ENCODE measurements around the gene VIL1.

VIL1 gene

DNA sequence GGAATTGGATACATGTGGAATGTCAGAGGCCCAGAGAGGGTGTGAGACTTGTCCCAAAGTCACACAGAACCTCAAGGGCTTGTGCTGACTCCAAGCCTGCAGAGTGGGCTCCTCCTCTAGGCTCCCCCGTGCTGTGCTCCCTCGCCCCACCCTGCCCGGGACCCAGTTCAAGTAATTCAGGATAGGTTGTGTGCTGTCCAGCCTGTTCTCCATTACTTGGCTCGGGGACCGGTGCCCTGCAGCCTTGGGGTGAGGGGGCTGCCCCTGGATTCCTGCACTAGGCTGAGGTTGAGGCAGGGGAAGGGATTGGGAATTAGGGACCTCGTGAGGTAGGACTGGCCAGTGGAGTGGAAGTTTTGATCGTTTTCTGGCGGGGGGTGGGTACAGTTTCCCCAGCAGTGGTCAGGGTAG is 16.4 kb upstream of the VIL1 start:
- Histone ChIP-seq H3K9ac (ENCODE audit: low read length) (peak overlapping the region; percentile 93), H3K4me1 (ENCODE audit: control insufficient read depth, insufficient read depth, low read length) (peaks cover 47% of the 10 kb centered on the region), H3K4me3 (ENCODE audit: low read length) (no peak overlapping the region), H3K9me3 (ENCODE audit: control insufficient read depth, low read length) (no peaks in the 10 kb centered on the region), H3K27me3 (replicated peaks; ENCODE audit: control insufficient read depth, insufficient read depth, low read length) (no peaks in the 10 kb centered on the region), H3K36me3 (ENCODE audit: control insufficient read depth, insufficient read depth, low read length, severe bottlenecking) (peaks cover 22% of the 10 kb centered on the region)
- DNase-seq (ENCODE audit: low read depth): no peak

DNA sequence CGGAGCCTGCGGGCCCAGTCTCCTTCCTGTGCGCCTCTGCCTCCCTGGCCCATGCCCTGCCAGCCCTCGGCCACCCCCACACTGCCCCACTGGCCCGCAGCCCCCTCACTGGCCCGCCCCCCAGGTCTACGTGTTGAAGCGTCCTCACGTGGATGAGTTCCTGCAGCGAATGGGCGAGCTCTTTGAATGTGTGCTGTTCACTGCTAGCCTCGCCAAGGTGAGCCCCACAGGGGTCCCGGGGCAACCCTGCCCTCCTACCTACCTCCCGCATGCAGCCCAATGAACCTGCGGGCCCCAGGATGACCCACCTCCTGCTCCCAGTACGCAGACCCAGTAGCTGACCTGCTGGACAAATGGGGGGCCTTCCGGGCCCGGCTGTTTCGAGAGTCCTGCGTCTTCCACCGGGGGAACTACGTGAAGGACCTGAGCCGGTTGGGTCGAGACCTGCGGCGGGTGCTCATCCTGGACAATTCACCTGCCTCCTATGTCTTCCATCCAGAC is 16.0 kb upstream of the VIL1 start:
- Histone ChIP-seq H3K27me3 (replicated peaks; ENCODE audit: control insufficient read depth, insufficient read depth, low read length) (no peaks in the 10 kb centered on the region), H3K4me1 (ENCODE audit: control insufficient read depth, insufficient read depth, low read length) (peaks cover 46% of the 10 kb centered on the region), H3K36me3 (ENCODE audit: control insufficient read depth, insufficient read depth, low read length, severe bottlenecking) (peaks cover 22% of the 10 kb centered on the region), H3K9ac (ENCODE audit: low read length) (no peak overlapping the region), H3K4me3 (ENCODE audit: low read length) (no peak overlapping the region), H3K9me3 (ENCODE audit: control insufficient read depth, low read length) (no peaks in the 10 kb centered on the region)
- no peak for DNase-seq (ENCODE audit: low read depth)

DNA sequence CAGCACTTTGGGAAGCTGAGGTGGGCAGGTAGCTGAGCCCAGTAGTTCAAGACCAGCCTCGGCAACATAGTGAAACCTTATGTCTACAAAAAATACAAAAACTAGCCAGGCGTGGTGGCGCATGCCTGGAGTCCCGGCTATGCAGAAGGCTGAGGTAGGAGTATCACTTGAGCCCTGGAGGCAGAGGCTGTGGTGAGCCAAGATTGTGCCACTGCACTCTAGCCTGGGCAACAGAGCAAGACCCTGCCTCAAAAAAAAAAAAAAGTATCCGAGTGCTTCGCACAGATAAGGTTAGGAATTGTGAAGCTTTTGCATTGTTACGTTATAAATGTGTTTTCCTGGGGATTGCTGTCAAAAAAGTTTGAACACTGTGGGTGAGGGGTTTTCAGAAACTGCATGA is 15.1 kb upstream of the VIL1 start:
- no peaks in the 10 kb centered on the region for H3K27me3 ChIP-seq (replicated peaks; ENCODE audit: control insufficient read depth, insufficient read depth, low read length)
- H3K4me1 ChIP-seq (ENCODE audit: control insufficient read depth, insufficient read depth, low read length): peaks cover 42% of the 10 kb centered on the region
- H3K4me3 ChIP-seq (ENCODE audit: low read length): no peak overlapping the region
- H3K9ac ChIP-seq (ENCODE audit: low read length): no peak overlapping the region
- no peak for DNase-seq (ENCODE audit: low read depth)
- no peaks in the 10 kb centered on the region for H3K9me3 ChIP-seq (ENCODE audit: control insufficient read depth, low read length)
- H3K36me3 ChIP-seq (ENCODE audit: control insufficient read depth, insufficient read depth, low read length, severe bottlenecking): peaks cover 22% of the 10 kb centered on the region

GRCh38 chr2:218404351-218405085 is 14.4 kb upstream of the VIL1 start:
- Histone ChIP-seq H3K9ac (ENCODE audit: low read length) (peak overlapping the region; percentile 84), H3K4me3 (ENCODE audit: low read length) (no peak overlapping the region), H3K27me3 (replicated peaks; ENCODE audit: control insufficient read depth, insufficient read depth, low read length) (no peaks in the 10 kb centered on the region), H3K9me3 (ENCODE audit: control insufficient read depth, low read length) (no peaks in the 10 kb centered on the region), H3K36me3 (ENCODE audit: control insufficient read depth, insufficient read depth, low read length, severe bottlenecking) (peaks cover 22% of the 10 kb centered on the region), H3K4me1 (ENCODE audit: control insufficient read depth, insufficient read depth, low read length) (peaks cover 42% of the 10 kb centered on the region)
- DNase-seq (ENCODE audit: low read depth): no peak

- Histone ChIP-seq H3K4me3 (ENCODE audit: low read length) (no peak overlapping the region), H3K27me3 (replicated peaks; ENCODE audit: control insufficient read depth, insufficient read depth, low read length) (no peaks in the 10 kb centered on the region), H3K4me1 (ENCODE audit: control insufficient read depth, insufficient read depth, low read length) (peaks cover 42% of the 10 kb centered on the region), H3K36me3 (ENCODE audit: control insufficient read depth, insufficient read depth, low read length, severe bottlenecking) (peaks cover 22% of the 10 kb centered on the region), H3K9ac (ENCODE audit: low read length) (peak overlapping the region; percentile 84), H3K9me3 (ENCODE audit: control insufficient read depth, low read length) (no peaks in the 10 kb centered on the region)
- no peak for DNase-seq (ENCODE audit: low read depth)
These were observed 13.7 kb upstream of the VIL1 start for GRCh38 chr2:218405086-218405745.

DNA sequence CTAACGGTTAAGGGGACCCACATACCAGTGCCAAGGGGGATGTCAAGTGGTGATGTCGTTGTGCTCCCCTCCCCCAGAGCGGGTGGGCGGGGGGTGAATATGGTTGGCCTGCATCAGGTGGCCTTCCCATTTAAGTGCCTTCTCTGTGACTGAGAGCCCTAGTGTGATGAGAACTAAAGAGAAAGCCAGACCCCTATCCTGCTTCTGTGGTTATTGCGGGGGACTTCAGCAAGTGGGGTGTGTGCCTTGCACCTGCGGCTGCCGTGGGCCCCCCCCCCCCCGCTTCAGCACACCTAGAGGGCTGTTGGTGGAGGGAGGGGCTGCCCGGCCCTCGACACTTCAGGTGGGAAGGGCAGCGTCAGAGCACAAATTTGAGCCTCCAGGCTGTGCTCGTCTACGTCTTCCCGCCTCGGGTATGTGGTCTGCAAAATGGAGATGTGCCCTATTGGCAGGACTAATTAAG is 13.1 kb upstream of the VIL1 start:
- peaks cover 22% of the 10 kb centered on the region for H3K36me3 ChIP-seq (ENCODE audit: control insufficient read depth, insufficient read depth, low read length, severe bottlenecking)
- H3K4me3 ChIP-seq (ENCODE audit: low read length): peak overlapping the region; percentile 67
- no peaks in the 10 kb centered on the region for H3K9me3 ChIP-seq (ENCODE audit: control insufficient read depth, low read length)
- no peak for DNase-seq (ENCODE audit: low read depth)
- H3K27me3 ChIP-seq (replicated peaks; ENCODE audit: control insufficient read depth, insufficient read depth, low read length): no peaks in the 10 kb centered on the region
- peak overlapping the region; percentile 84 for H3K9ac ChIP-seq (ENCODE audit: low read length)
- peaks cover 42% of the 10 kb centered on the region for H3K4me1 ChIP-seq (ENCODE audit: control insufficient read depth, insufficient read depth, low read length)

- Histone ChIP-seq H3K27me3 (replicated peaks; ENCODE audit: control insufficient read depth, insufficient read depth, low read length) (no peaks in the 10 kb centered on the region), H3K9me3 (ENCODE audit: control insufficient read depth, low read length) (no peaks in the 10 kb centered on the region), H3K4me3 (ENCODE audit: low read length) (peak overlapping the region; percentile 67), H3K9ac (ENCODE audit: low read length) (peak overlapping the region; percentile 89), H3K36me3 (ENCODE audit: control insufficient read depth, insufficient read depth, low read length, severe bottlenecking) (peaks cover 22% of the 10 kb centered on the region), H3K4me1 (ENCODE audit: control insufficient read depth, insufficient read depth, low read length) (peaks cover 38% of the 10 kb centered on the region)
- DNase-seq (ENCODE audit: low read depth): peak; percentile 99
These were observed 12.5 kb upstream of the VIL1 start for GRCh38 chr2:218406209-218406948.

- Histone ChIP-seq H3K9me3 (ENCODE audit: control insufficient read depth, low read length) (no peaks in the 10 kb centered on the region), H3K36me3 (ENCODE audit: control insufficient read depth, insufficient read depth, low read length, severe bottlenecking) (peaks cover 21% of the 10 kb centered on the region), H3K4me1 (ENCODE audit: control insufficient read depth, insufficient read depth, low read length) (peaks cover 32% of the 10 kb centered on the region), H3K9ac (ENCODE audit: low read length) (peak overlapping the region; percentile 89), H3K4me3 (ENCODE audit: low read length) (peak overlapping the region; percentile 66), H3K27me3 (replicated peaks; ENCODE audit: control insufficient read depth, insufficient read depth, low read length) (no peaks in the 10 kb centered on the region)
- peak; percentile 67 for DNase-seq (ENCODE audit: low read depth)
These were observed 11.8 kb upstream of the VIL1 start for GRCh38 chr2:218406949-218407618.

DNA sequence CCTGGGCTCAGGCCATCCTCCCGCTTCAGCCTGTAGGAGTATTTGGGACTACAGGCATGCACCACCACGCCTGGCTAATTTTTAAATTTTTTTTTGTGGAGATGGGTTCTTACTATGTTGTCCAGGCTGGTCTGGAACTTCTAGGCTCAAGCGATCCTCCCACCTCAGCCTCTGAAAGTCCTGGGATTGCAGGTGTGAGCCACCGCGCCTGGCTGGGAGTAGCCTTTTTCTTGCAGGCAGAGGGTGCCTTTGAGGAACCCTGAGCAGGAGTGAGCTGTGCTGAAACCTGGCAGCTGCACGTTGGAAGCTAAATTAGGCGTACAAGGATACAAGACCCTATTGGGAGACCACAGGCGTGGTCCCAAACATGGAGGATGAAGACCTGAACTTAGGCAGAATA is 11.2 kb upstream of the VIL1 start:
- Histone ChIP-seq H3K9ac (ENCODE audit: low read length) (peak overlapping the region; percentile 89), H3K27me3 (replicated peaks; ENCODE audit: control insufficient read depth, insufficient read depth, low read length) (no peaks in the 10 kb centered on the region), H3K36me3 (ENCODE audit: control insufficient read depth, insufficient read depth, low read length, severe bottlenecking) (peaks cover 18% of the 10 kb centered on the region), H3K4me3 (ENCODE audit: low read length) (peak overlapping the region; percentile 66), H3K9me3 (ENCODE audit: control insufficient read depth, low read length) (no peaks in the 10 kb centered on the region), H3K4me1 (ENCODE audit: control insufficient read depth, insufficient read depth, low read length) (peaks cover 30% of the 10 kb centered on the region)
- DNase-seq (ENCODE audit: low read depth): no peak

- Histone ChIP-seq H3K9me3 (ENCODE audit: control insufficient read depth, low read length) (no peaks in the 10 kb centered on the region), H3K27me3 (replicated peaks; ENCODE audit: control insufficient read depth, insufficient read depth, low read length) (peaks cover 18% of the 10 kb centered on the region), H3K36me3 (ENCODE audit: control insufficient read depth, insufficient read depth, low read length, severe bottlenecking) (no peaks in the 10 kb centered on the region), H3K9ac (ENCODE audit: low read length) (no peak overlapping the region), H3K4me1 (ENCODE audit: control insufficient read depth, insufficient read depth, low read length) (no peaks in the 10 kb centered on the region), H3K4me3 (ENCODE audit: low read length) (no peak overlapping the region)
- no peak for DNase-seq (ENCODE audit: low read depth)
These were observed 604 bp upstream of the VIL1 start for GRCh38 chr2:218418321-218418716.

Measured in adipocyte (in vitro differentiated cells).